Measurements from ENCODE around the gene ITPR1.
A peak's percentile ranks its signal among the peaks of the same experiment; 100 is the strongest.

ITPR1 gene

GRCh38 chr3:4837374-4837930 lies 344.3 kb downstream of the ITPR1 start:
- DNase-seq, result no peak

GRCh38 chr3:4838621-4839022 lies 345.5 kb downstream of the ITPR1 start:
- no peak for DNase-seq

GRCh38 chr3:4839278-4839677 lies 346.1 kb downstream of the ITPR1 start:
- no peak for DNase-seq

DNA sequence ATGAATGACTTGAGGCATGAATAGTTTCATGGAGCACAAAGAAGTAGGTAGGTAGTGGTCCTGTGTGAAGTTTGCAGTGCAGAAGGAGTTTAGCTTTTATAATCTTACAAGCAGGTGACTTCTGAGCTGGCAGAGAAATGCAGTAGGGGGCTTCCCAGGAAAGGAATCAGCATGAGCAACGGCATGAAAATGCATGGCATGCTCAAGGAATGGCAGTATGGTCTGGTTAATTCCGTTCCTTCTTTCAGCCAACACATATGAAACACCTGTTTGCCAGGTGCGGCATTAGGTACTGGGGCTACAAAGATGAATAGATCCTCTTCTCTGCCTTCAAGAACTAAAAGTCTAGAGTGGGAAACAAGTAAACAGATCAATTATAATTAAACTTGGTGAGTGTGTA lies 348.1 kb downstream of the ITPR1 start:
- DNase-seq, result no peak

DNA sequence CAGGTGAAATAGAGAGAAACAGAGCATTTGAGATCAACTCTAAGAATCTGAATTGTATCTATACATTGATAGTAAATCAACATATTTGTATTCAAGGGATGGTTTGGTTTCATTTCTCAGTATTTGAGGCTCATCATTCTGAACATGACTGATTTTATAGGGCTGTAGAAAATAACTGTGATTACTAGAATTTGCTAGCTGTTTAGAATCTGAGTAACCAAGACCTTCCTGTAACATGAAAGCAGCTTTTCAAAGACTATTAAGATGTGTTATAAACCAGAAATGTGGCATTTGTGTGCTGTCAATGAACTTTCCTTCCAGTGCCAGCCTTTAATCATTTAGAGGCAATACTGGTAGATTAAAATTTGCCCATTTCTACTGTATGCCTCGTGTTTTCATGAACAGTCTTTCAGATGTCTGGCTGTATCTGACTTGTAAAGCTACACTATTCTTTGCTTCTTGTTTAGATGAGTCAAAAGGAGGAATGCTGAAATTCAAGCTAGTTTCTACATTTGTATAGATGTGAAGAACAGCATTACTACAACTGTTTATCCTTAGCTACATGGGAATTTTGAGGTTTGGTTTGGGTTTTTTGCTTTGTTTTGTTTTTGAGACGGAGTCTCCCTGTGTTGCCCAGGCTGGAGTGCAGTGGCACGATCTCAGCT lies 348.8 kb downstream of the ITPR1 start:
- no peak for DNase-seq

DNA sequence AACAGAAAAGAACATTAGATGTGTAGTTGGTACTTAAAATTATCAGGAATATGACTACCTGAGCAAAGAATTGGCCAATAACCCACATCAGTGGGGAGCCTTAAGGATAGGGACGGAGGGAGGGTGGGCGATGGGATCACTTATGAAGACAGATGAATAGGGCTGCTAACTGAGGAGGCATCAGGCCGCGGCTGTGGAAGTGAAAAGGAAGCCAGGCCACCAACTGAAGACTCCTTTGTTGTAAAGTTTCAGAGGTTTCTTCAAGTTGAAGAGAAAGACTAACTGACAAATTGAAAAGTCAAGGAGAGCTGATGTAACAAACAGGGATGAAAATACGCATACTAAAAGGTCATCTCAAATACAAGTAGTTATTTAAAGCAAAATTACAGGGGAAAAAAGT lies 350.5 kb downstream of the ITPR1 start:
- no peak for DNase-seq

DNA sequence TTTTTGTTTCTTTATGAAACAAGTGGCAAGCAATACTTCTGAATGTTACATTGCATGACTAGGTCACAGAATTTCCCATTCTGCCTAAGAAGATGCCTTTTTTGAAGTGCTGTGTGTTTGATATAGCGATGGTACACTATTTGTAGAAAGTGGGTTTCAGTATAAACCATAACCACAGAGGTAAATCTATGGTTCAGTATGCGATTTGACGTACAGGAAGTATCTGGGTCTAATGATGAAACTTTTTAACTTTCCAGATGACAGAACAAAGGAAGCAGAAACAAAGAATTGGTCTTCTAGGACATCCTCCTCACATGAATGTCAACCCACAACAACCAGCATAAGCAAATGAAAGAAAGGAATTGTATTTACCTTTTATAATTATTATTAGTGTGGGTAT lies 352.7 kb downstream of the ITPR1 start:
- no peak for DNase-seq

DNA sequence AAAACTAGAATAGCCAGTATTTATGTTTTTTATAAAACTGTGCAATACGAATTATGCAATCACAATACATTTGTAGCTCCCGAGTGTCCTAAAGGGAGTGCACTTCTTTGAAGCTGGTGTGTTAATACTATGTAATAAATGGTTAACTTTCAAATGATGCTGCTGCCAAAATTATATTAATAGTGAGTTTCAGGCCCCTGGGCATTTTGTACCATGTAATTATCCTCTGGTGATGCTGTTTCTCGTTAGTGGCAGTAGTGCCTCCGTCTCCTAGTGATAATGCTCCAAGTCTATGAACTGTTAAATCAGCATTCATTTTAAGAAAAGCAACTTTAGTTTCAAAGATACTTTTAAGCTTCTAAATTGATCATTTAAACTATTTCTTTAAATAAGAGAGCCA lies 353.4 kb downstream of the ITPR1 start:
- no peak for DNase-seq

DNA sequence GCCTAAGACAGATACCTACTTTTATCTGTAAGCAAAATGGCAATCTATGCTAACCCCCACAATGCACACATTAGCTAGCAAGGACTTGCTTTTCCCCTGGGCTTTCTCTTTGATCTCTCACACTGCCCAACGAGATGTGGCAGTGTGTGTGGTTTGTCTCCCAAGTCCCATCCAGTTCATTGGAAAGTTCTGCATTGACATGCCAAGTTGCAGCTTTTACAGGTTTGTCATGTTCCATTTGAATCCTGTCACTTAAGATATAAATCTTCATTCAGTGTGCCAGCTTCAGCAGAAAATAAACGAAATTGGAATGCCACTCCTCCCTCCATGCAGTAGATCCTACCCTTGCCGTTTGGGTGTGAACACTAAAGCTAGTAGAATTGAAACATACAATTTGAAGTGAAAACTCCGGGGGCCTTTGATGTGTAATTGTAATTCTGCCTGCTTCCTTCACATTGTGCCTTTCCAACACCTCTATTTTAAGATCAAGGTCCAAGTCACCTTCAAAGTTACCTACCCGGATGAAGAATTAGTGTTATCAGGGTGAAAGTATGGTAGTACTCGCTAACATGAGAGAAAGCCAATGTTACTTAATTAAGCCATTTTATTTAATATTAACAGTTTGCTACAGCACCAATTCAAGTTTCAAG lies 355.2 kb downstream of the ITPR1 start:
- no peak for DNase-seq

DNA sequence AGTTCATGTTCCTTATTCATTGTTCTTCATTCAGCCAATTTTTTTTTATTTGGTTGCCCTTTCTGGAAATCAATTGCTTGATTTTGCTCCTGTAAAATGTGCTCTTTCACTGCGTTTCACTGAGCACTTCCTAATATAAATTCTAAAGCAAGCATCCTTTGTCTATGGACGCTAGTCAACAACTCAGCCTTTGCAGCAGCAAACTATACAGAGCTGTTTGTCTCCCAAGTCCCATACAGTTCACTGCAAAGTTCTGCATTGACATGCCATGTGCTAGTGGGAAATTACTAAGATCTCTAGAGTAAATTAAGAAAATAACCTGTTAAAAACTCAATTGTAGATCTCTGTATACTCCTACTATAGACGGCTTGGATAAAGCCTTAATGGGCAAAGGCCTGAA lies 356.0 kb downstream of the ITPR1 start:
- DNase-seq, result no peak

GRCh38 chr3:4849739-4850138 lies 356.6 kb downstream of the ITPR1 start:
- no peak for DNase-seq

GRCh38 chr3:4850211-4850927 lies 357.2 kb downstream of the ITPR1 start:
- no peak for DNase-seq

GRCh38 chr3:4850928-4851265 lies 357.7 kb downstream of the ITPR1 start:
- no peak for DNase-seq

GRCh38 chr3:4852780-4853748 lies 359.9 kb downstream of the ITPR1 start:
- peak; percentile 57 for DNase-seq

DNA sequence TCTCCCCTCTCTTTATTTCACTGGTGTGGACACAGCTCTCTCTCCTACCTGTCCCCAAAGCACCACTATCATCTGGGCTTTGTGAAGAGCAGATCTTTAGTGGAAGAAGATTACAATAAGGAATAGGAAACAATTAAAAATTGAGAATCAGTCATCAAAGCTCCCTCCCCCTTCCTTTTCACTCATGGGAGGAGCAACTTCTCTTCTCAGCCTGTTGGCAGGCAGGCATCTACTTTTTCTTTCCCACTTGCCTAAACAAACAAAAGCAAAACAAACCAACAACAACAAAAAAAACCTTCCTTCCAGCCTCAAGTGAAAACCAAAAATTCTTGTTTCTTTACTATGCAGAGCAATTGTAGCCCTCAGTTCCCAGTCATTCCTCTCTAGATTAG lies 360.6 kb downstream of the ITPR1 start:
- DNase-seq, result no peak

- DNase-seq, result no peak
Observed at GRCh38 chr3:4855676-4856075, 362.5 kb downstream of the ITPR1 start.

- DNase-seq, result no peak
Observed at GRCh38 chr3:4856136-4856535, 363.0 kb downstream of the ITPR1 start.

GRCh38 chr3:4856564-4856963 lies 363.4 kb downstream of the ITPR1 start:
- DNase-seq, result no peak

DNA sequence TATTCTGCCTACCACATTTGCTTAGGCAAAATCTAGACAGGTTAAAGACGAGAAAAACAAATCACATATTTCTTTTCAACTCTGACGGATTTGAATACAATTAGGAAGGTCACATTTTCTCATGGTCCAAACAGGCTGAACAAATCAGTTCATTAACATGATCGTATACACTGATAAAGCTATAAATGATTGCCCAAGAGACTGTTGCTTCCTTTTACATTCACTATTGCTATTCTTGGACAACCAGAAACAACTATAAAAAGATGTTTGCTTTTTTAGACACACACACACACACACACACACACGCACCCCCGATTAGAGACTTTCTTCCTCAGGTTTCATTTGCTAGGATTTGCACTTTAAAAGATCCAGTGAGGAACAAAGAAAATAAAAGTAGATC lies 363.8 kb downstream of the ITPR1 start:
- no peak for DNase-seq

DNA sequence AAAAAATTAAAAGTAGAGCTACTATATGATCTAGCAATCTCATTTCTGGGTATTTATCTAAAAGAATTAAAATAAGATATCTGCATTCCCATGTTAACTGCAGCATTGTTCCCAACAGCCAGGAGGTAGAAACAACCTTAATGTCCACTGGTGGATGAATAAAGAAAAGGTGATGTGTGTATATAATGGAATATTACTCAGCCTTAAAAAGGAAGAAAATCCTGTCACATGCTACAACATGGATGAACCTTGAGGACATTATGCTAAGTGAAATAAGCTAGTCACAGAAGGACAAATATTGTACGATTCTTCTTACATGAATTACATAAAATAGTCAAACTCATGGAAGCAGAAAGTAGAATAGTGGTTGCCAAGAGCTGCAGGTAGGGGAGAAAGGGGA lies 366.6 kb downstream of the ITPR1 start:
- DNase-seq, result no peak

DNA sequence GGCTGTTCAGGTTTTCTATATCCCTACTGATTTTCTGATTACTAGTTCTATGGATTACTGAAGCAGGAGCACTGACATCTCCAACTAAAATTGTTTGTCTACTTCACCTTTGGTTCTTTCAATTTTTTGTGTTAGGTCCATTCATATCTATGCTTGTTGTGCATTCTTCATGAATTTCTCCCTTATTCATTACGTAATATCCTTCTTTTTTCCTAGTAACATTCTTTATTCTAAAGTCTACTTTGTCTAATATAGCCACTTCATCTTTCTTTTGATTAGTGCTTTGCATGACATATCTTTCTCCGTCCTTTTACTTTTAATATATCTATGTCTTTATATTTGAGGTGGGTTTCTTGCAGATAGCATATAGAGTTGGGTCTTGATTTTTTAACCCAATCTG lies 369.8 kb downstream of the ITPR1 start:
- no peak for DNase-seq

GRCh38 chr3:4864503-4864902 lies 371.4 kb downstream of the ITPR1 start:
- no peak for DNase-seq

DNA sequence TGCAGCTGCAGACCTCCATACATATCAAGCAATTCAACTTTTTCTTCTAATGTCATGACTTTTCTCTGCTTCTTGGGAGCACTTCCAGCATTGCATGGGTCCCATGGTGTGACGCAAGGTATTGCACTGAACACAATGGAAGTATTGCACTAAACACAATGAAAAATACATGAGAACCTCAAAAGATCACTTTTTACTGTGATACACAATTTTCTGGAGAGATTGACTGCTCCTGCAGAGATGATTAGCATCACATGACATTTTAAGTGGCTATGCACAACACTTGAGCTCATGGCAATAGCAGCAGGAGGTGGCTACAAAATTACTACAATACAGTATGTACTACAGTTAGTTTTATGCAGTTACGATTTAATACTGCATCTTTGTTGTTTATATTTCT lies 372.6 kb downstream of the ITPR1 start:
- DNase-seq, result no peak
